Kidney epithelial cell (primary cell): ENCODE measurements around the gene GALNS. TPM values are rescaled to one million over a fixed set of nuclear protein-coding genes. Genes with fewer than 3 reads are reported as not detected.

Source experiments
- DNase-seq: peaks from one replicate; pipeline ENCODE4 v3.0.0-alpha.2; 2010; ENCODE audit warnings: low read depth
- H3K27me3 ChIP-seq: 2 replicates; pipeline ENCODE4 v1.6.0; 2011; ENCODE audit warnings: low read length; ENCODE audit not compliant: control insufficient read depth, insufficient read depth
- H3K36me3 ChIP-seq: 2 replicates; pipeline ENCODE4 v1.5.1; 2011; ENCODE audit warnings: low read length; ENCODE audit not compliant: control insufficient read depth, insufficient read depth
- H3K4me3 ChIP-seq: 2 replicates; pipeline ENCODE4 v1.5.1; 2011; ENCODE audit warnings: low read depth, mild to moderate bottlenecking, control low read depth, low read length
- CTCF ChIP-seq: IDR thresholded peaks from 2 replicates; pipeline ENCODE4 v1.5.1; 2011; ENCODE audit warnings: mild to moderate bottlenecking, moderate library complexity, low read length, control low read depth, inconsistent platforms; ENCODE audit not compliant: insufficient read depth, poor library complexity, severe bottlenecking
- total RNA-seq: library from RNA; depleted of rRNA; stranded (reverse); fragments of >200 nt; gene quantifications from 2 replicates; pipeline ENCODE4 v1.2.3, GENCODE V29; 2015

GALNS gene
- total RNA-seq, 1 donor from 2014 or later = 23.6 TPM

GRCh38 chr16:88814144-88814502 is 42.6 kb downstream of the GALNS start:
- H3K27me3 ChIP-seq = peaks cover 16% of the 10 kb centered on the region
- no peaks in the 10 kb centered on the region for H3K36me3 ChIP-seq
- no peak for DNase-seq
- H3K4me3 ChIP-seq = no peak overlapping the region
- no peak for TF ChIP-seq CTCF

- no peak for TF ChIP-seq CTCF
- no peak for DNase-seq
- Histone ChIP-seq H3K4me3 (no peak overlapping the region), H3K27me3 (peaks cover 16% of the 10 kb centered on the region), H3K36me3 (no peaks in the 10 kb centered on the region)
These were observed 43.2 kb downstream of the GALNS start for GRCh38 chr16:88813269-88814143.

DNA sequence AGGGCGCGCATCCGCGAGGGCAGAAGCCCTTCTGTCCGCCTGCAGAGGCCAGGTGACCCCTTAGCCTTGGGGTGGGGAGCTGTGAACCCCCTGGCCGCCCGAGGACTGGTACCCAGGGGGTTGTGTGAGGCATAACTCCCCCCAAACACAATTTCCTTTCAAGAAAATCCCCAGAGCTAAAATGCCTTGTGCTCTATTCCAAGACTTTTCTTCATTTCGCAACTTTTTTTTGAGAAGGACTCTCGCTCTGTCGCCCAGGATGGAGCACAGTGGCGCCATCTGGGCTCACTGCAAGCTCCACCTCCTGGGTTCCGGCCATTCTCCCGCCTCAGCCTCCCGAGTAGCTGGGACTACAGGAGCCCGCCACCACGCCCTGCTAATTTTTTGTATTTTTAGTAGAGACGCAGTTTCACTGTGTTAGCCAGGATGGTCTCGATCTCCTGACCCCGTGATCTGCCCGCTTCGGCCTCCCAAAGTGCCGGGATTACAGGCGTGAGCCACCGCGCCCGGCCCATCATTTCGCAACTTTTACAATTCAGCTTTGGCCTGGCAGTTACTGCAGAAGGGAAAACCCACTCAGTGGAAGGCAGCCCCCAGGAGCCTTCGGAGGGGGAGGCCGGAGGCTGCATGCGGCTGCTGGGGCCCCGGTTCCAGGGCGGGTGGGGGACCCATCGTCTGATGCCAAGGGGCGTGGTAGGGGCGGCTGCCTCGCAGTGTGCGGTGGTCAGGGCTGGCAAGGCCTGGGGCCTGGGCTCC is 44.1 kb downstream of the GALNS start:
- no peaks in the 10 kb centered on the region for H3K36me3 ChIP-seq
- TF ChIP-seq CTCF = no peak
- peaks cover 14% of the 10 kb centered on the region for H3K27me3 ChIP-seq
- DNase-seq = no peak
- peak overlapping the region; percentile 62 for H3K4me3 ChIP-seq

GRCh38 chr16:88811769-88812512 is 44.8 kb downstream of the GALNS start, which contains the start of gene APRT:
Gene APRT, minus strand, starts transcription at chr16:88811928. Its CDS starts 29 bp downstream, at chr16:88811899.
- DNase-seq = peak; percentile 55

More at GRCh38 chr16:88811769-88812512, 44.8 kb downstream of the GALNS start, which contains the start of gene APRT:
- no peak for TF ChIP-seq CTCF
- Histone ChIP-seq H3K36me3 (no peaks in the 10 kb centered on the region), H3K4me3 (peak within 1 kb of the TSS; percentile 62), H3K27me3 (peaks cover 8% of the 10 kb centered on the region)
